RPMI7951 (cell line): ENCODE measurements around the gene FANK1. TPM values are rescaled to one million over a fixed set of nuclear protein-coding genes. Genes with fewer than 3 reads are reported as not detected.

Source experiments
- total RNA-seq: library from RNA; depleted of rRNA; stranded (reverse); fragments of >200 nt; shearing (Covaris generic); gene quantifications from 2 replicates; pipeline ENCODE4 v1.2.3, GENCODE V29; 2014; rRNA removed

Gene FANK1
- total RNA-seq, 1 experiment from 2014 or later, result 1.3 TPM

Other genes starting within 250 kb of the FANK1 start
- gene TEX36, start 213.4 kb upstream of the FANK1 start, total RNA-seq, result not detected in 2 replicates
- gene EDRF1, start 176.9 kb upstream of the FANK1 start, total RNA-seq, result 15.9 and 17.9 TPM in 2 replicates
- not detected in 2 replicates for gene MMP21, start 120.7 kb upstream of the FANK1 start, total RNA-seq
- gene UROS, start 73.3 kb upstream of the FANK1 start, total RNA-seq, result 55.6 and 70.5 TPM in 2 replicates
- gene BCCIP, start 73.0 kb upstream of the FANK1 start, total RNA-seq, result 63.3 and 68.2 TPM in 2 replicates
- 28.1 and 32.4 TPM in 2 replicates for gene DHX32, start 15.3 kb upstream of the FANK1 start, total RNA-seq